GM19468 (cell line): ENCODE data around the gene AEBP1.

Experiments
- ATAC-seq: cut with Tn5 transposase; IDR thresholded peaks from one replicate; pipeline ENCODE4 v1.9.1; 2021; ENCODE audit warnings: mild to moderate bottlenecking, moderate library complexity, moderate number of reproducible peaks; ENCODE audit not compliant: unreplicated experiment; ENCODE audit errors: extremely low read depth

AEBP1 gene

DNA sequence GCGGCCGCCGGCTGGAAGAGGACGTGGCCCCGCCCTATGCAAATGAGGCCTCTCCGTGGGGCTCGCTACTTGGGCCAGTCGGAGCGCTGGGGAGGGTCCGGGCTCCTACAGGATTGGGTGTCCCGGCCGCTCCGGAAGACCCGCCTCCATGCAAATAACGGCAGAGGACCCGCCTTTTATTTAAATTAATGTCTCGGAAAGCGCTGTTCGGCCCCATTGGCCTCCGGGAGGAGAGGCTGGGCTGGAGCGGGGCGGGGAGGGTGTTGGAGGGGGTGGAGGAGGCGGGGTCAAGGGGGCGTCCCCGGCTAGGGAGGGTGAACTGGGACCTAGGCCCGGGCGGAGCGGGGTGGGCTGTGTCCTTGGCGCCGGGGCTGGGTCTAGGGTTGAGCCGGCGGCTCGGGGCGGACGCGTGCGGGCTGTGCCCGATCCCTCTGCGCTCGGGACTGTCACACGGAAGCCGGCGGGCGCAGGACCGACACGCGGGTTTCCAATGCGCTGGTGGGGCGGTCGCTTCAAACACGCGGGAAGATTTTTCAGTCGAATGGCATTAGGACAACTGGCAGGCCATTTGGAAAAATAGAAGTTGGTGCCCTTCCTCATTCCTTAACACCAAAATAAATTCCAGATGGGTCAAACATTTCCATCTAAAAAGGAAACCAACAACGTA lies 21.5 kb upstream of the AEBP1 start:
- ATAC-seq, result peak; percentile 80

DNA sequence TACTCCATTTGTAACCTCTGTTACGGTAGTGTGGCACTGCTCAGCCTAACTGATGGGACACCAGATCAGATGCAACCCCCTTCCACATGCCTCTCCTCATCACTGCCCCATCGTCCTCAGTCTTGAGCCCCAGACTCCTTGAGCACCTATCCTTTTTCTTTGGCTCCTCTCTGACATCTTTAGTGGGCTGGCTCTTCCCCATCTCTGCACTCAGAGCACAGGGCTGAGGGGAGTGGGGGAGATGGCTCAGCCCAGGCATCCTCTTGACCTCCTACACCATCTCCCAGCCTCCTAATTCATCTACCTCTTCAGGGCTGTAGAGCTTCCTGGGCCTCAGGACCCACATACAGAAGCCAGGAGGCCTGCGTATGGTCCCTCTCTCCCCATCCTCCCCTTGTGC lies 20.3 kb upstream of the AEBP1 start:
- ATAC-seq, result no peak

DNA sequence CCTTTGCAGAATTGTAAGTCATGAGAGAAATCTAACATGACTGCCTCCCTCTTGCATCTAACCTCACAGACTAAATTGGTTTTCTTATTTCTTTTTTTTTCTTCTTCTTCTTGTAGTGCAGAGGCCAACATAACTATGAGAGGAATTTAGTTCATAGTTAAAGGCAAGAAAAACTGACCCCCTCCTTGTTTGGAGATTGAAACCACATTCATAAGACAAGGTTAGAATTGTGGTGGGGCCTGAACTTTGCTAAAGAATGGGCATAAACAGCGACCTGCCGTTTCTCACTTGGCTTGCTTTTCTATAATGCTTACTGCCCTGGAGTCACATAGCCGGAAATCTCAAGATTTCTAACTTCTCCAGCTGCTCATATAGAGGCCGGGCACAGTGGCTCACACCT lies 19.4 kb upstream of the AEBP1 start:
- ATAC-seq, result no peak

DNA sequence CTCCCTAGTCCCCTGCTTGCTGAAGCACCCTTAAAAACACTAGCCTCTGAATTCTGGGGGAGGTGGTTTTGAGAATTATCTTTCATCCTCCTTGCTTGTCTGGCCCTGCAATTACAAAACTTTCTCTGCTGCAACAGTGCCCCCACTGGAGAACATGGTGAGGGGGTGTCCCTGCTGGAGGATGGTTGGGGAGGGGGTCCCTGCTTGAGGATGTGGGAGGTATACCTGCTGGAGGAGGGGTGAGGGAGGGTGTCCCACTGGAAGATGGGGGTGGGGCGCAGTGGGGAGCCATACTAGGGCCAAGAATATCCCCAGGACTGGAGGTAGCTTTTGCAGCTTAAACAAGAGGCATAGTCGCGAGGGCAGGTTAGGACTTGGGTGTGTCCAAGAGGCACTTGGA lies 18.6 kb upstream of the AEBP1 start:
- no peak for ATAC-seq

DNA sequence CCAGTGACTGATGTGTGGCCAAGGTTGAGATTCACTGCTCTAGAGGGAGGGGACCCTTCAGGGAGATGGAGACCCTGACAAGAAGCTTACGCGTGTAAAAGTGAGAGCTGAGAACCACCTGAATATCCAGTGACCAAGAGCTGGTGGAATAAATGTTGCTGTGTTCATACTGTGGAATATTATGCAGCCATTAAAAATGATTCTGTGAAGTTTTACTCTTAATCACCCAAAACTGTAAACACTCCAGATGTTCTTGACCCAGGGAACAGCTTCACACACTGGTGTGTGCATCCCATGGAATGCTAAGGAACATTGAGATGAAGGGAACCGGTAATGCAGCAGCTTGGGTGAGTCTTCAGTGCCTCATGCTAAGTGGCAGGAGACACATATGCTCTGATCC lies 17.5 kb upstream of the AEBP1 start:
- ATAC-seq, result no peak

DNA sequence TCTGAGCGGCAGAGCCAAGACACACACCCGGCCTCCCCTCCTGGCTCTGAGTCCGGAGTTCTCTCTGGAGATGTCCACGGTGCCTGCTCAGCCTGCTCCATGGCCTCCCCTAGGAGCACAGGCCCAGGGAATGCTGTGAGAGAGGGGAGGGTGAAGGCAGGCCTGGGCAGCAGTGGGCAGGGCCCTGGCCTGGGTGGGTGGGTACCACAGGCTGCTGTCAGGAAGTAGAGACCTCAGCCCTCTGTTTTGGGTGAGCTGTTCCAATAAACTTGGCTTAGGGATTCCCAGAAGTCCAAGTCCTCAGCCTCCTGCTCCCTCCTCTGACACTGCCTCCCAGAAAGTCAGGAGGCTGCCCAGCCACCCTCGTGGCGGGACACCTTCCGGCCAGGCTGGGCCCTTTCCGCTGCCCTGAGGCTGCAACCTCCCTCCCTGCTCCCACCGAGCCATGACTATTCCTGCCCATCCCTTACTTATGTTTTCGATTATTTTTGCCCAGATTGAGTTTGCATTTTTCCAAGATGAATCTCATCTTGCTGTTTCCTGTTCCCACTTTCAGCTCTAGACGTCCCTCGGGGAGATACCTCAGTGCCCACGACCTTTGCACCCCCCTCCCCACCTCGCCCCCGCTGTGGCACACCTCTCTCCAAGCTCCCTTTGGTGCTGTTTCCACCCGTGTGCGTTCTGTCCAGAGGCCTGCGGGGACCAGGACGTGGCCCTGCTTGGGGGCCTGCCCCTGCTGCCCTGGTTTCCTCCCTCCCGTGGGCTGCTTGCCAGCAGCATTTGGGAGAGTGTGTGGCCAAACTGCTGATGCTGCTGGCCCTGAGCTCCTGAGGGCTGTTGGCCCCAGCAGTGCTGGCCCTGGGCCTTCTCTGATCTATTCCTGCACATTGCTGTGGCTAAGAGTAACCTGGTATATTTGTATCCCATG lies 16.0 kb upstream of the AEBP1 start:
- no peak for ATAC-seq

DNA sequence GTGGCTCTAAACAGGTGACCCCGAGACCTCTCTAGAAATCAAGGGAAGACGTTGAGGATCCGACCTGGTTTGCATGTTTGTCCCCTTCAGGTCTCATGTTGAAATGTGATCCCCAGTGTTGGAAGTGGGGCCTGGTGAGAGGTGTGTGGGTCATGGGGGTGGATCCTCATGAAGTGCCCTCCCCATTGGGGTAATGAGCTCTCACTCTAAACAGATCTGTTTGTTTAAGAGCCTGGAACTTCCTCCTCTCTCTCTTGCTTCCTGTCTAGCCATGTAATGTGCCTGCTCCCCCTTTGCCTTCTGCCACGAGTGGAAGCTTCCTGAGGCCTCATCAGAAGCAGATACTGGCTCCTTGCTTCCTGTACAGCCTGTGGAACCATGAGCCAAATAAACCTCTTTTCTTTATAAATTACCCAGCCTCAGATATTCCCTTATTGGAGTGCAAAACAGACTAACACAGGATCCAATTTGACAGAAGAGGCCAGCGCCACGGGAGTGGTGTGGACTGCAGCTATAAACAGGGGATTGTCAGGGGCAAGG lies 11.0 kb upstream of the AEBP1 start:
- ATAC-seq, result no peak

DNA sequence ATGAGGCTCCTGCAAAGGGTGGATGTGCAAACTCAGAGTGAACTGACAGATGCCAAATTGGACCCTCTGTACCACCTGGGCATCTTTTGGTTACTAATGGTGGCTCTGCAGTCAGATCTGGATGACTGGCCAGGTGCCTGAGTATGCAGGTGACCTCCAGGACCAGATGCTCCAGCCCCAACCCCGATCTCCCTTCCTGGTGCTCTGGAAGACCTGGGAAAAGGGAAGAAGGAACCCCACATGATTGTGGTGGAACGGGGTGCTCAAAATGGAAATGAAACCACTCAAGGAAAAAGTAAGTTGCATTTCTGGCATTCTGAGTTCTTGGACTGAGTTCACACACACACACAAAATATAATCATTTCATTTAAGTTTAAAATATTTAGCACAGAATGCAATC lies 9.8 kb upstream of the AEBP1 start:
- no peak for ATAC-seq

DNA sequence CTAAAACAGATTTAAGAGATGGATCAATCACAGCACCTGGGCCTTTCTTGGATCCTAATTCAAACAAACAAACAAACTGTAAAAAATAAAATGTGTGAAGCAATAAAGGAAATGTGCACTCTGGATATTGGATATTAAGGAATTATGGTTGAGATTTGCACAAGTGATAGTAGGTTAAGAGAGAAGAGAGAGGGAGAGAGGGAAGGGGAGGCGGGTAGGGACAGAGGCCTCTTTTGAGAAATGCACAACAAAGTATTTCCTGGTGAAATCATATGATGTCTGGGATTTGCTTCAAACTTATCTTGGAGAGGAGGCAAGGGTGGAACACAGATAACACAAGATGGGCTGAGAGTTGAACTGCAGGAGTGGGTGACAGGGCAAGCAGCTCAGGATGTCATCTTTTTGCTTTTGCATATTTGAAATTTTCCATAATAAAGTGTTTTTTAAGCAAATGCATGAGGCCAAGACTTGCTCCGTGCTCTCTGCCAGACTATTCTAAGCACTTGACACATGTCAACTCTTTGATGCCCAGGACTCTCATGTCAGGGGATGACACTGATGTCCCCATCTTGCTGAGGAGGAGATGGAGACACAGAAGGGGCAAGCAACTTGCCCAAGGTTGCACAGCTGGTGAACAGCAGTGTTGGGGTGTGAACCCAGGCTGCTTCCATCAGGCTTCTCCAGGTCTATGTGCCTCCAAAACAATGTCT lies 9.1 kb upstream of the AEBP1 start:
- ATAC-seq, result no peak

DNA sequence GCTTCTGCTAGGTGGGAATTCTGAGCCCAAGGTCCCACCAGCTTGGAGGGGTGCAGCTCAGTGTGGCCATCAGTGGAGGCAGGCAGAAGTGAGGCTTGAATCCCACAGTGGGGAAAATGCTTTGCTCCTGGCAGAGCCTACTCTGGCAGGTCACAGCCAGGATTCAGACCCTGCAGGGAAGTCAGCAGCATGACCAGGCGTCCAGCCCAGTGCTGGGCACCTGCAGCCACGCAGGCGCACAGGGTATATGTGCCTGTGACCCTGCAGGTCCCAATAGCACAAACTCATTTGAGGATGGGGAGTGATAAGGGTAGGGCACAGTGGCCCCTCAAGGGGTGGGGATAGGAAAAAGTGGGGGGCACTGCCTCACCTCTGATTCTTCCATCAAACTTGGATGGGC lies 8.4 kb upstream of the AEBP1 start:
- no peak for ATAC-seq

DNA sequence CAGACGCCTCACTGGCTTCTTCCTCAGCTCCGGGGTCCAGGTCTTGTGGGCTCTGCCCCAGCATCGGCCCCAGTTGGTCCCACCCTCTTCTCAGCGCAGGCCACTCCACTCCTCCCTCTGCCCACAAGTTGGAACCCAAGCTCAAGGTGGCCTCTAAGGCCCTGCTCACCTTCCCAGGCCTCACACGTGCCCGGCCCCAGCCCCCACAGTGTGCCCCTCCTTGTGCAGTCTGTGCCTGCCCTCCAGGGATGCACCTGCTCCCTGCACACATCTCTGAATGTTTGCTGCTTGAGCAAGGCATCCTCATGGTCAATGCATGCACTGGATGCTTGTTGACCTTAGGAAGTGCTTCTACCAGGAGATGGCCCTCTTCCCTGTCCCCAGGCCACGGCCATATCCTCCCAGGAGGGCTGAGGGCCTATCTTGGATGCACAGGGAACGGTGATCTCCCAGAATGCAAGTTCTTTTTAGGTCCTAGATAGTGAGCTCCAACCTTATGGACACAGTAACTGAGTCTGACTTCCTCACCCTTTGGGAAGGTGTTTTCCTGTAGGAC lies 7.7 kb upstream of the AEBP1 start:
- ATAC-seq, result no peak

DNA sequence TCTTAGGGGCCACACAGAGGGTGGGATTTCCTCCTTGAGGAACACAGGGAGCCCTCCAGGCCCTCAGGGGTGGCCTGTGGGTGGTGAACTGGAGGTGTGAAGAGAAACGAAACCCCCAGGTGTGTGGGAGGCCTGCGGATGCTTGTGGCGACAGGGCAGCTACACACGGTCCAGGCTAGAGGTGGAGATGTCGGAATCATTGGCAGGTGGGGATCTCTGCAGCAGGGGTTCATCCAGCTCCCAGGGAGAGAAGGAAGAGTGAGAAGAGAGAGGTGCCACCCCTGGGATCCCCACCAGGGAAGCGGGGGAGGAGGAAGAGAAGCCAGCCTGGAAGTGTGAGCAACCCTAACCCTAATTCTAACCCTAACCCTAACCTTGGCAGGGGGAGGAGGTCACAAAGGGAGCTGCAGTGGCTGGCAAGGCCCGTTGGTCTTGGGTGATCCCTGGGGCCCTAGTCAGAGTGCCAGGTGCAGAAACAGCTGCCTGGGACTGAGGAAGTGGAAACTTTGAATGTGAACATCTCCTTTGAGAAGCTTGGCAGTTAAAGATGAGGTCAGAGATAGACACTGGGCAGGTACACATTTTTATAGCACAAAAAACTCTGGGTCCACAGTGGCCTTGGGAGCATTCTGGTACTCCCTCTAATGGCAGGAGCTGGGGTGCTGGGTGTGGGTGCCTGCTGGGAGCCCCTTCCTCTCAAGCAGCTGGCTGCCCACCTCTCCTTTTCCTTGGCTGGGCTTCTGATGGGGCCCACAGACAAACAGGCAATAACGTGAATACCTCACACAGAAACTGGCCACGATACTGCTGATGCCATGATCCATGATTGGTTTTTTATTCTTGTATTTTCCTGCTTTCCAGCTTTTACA lies 6.8 kb upstream of the AEBP1 start:
- ATAC-seq, result peak; percentile 51

DNA sequence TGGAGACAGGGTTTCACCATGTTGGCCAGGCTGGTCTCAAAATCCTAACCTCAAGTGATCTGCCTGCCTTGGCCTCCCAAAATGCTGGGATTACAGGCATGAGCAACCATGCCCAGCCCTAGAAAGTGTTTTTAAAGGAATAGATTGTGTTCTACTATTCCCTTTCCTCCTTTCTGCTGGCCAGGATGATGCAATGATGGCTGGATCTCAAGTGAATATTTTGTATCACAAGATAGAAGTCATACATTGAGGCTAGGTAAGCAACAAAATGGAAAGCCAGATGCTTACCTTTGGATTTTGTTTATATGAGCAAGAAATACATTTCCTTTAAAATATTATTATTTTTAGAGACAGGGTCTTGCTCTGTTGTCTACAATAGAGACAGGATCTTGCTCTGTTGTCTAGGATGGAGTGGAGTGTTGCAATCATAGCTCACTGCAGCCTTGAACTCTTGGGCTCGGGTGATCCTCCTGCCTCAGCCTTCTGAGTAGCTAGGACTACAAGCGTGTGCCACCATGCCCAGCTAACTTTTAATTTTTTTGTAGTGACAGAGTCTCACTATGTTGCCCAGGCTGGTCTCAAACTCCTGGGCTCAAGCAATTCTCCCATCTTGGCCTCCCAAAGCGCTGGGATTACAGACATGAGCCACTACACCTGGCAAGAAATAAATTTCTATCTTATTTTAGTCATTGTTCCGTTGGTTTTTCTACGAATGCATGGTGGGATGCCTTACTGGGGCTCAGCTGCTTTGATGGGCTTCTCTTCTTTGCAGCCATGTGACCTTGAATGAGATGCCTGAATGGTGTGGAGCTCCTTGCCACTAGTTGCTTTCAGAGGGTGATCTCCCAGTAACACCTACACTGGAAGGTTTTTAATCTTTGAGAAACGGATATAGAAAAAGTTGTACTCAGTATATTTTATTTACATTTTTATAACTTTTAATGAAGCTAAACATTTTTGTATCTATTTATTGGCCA lies 5.8 kb upstream of the AEBP1 start:
- no peak for ATAC-seq

DNA sequence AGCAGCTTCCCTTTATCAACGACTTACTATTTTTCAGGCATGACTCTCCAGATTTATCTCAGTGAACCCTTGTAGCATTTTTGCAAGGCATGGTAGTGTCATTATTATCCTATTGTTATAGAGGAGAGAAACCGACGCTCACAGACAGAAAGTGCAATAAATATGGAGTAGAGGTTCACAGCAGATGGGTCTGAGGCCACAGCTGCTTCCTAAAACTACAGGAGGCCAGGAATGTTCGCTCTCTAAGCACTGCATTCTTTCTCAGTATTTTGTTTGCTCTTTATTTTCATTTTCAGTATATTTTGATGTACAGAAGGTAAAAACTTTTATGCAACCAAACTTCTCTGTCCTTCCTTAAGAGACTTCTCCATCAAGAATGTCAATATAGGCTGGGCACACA lies 4.5 kb upstream of the AEBP1 start:
- no peak for ATAC-seq

DNA sequence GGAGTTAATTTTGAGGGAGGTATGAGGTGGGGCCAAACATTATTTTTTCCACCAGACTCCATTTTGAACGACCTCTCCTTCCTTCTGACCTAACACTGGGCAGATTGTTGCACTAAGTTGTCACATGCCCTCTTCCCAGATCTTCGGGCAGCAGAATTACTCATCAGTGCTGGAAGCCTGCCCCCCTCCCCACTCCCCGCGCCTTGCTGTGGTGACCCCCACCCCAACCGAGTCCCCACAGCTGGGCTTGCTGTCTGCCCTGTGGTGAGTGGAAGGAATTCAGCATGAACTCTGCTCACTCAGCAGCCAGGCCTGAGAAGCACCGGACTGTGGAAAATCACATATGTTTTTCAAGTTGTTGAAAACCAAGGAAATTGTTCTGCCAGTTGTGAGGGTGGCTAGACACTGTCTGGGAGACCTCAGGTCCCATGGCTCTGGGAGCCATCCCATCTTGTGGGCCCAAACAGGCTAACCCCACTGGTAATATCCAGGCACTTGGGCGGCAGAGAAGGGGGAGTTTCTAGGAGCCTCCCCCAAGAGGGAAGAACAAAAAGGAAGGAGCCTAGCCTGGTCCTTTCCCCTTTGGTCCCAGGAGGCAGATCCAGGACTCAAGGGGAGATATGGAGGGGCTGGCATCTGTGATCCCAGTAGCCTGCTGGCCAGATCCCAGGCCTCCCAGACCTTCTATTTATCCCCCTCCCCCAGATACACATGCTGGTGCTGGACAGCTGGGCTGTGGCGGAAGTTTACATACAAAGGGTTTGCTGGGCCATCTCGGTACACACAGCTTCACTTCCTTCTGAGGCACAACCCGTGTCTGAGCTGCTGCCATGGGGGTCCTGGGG lies 3.5 kb upstream of the AEBP1 start:
- no peak for ATAC-seq

DNA sequence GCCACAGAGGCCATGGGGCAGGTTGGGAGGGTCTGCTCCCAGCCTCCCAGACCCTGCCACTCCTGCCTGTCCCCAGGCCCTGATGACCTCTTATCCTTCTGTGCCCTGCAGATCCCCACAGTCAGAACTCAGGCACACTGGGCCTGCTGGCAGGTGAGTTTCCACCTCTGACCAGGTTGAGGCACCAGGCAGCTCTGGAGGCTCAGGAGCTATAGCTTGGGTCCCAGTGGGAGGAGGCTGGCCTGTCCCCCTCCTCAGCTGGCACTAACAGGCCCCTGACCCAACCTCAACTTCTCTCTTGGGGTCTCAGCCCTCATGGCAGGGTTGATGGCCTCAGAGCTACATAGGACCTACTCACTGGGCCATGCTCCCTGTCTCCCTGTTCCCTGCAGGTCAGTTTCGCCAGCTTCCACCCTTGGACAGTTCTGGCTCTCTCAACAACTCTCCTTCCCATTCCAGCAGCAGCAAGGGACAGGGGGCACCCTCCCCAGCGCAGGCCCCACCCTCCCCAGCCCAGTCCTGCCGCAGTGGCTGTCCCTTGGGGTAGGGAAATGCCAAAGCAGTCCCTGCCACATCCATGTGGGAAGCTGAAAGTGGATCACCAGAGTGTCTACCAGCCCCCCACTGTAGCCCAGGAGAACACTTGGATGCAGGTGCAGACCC lies 2.7 kb upstream of the AEBP1 start:
- ATAC-seq, result no peak
